Measurements from ENCODE around the gene COX7A1. TPM values are rescaled to one million over a fixed set of nuclear protein-coding genes. Genes with fewer than 3 reads are reported as not detected.

The COX7A1 gene
- total and polyA plus RNA-seq, 7 donors = 571 to 1,741 (median 1,453) TPM

DNA sequence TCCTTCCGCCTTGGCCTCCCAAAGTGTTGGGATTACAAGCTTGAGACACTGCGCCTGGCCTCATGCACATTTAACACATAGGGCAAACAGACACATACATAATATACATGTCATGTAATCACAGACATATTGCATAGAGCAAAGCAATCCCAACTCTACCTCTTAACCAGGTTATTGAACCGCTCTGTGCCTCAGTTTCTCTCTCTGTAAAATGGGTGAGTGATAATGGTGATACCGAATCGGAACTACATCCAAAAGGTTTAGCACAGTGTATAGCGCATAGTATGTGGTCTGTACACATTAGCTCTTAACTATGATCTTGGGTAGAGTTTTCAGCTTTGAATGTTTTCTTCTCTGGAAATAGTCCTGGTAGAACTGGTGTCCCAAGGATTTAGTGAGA is 7.6 kb downstream of the COX7A1 start:
- H3K36me3 ChIP-seq (ENCODE audit: insufficient read depth in 1 of 2, low read depth in 1 of 2) = peaks cover 7 to 80% of the 10 kb centered on the region in 2 donors

GRCh38 chr19:36142496-36142895 is 9.8 kb downstream of the COX7A1 start:
- no peak for TF ChIP-seq CTCF (IDR thresholded peaks at IDR 0.05)
- no peak for ATAC-seq
- H3K27ac ChIP-seq = no peak overlapping the region
- intact Hi-C loops (cut with DNase I) = no loop called here
- H3K36me3 ChIP-seq (ENCODE audit: insufficient read depth in 1 of 2, low read depth in 1 of 2) = peaks cover 5 to 59% of the 10 kb centered on the region in 2 donors
- no peaks in the 10 kb centered on the region for H3K9me3 ChIP-seq
- H3K4me1 ChIP-seq = peaks cover 7% of the 10 kb centered on the region
- H3K4me3 ChIP-seq = no peak overlapping the region
- DNase-seq = no peak
- 79 to 88% (median 85%) methylated on average over 9 of the region's 9 CpGs for WGBS, 3 donors
- H3K27me3 ChIP-seq (ENCODE audit: insufficient read depth in 3 of 3, low read length in 2 of 3) = no peaks in the 10 kb centered on the region

More for the DNA sequence above, 7.6 kb downstream of the COX7A1 start:
- no peak overlapping the region for H3K27ac ChIP-seq
- 97 to 98% (median 97%) methylated on average over 6 of the region's 6 CpGs for WGBS, 3 donors
- intact Hi-C loops (cut with DNase I) = no loop called here
- no peaks in the 10 kb centered on the region for H3K9me3 ChIP-seq
- no peak for TF ChIP-seq CTCF (IDR thresholded peaks at IDR 0.05)
- no peak overlapping the region for H3K4me3 ChIP-seq
- H3K27me3 ChIP-seq (ENCODE audit: insufficient read depth in 3 of 3, low read length in 2 of 3) = no peaks in the 10 kb centered on the region
- no peak for DNase-seq
- no peak for ATAC-seq
- H3K4me1 ChIP-seq = peaks cover 7% of the 10 kb centered on the region

DNA sequence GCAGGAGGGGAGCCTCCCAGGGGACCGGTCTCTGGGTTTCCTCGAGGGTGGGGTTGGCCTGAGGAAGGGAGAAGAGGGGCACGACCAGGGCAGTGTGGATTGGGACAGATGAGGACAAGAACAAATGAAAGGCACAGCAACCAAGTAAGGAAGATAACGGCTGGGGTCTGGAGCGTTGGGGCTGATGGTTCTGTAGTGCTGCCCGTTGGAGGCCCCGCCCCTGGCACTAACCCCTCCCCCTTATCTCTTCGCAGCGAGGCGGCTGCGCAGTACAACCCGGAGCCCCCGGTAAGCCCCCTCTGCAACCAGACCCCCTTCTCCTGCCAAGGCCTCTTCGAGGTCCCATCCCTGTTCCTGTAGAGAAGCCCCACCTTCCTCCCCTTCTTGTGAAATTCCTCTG is 10.2 kb downstream of the COX7A1 start:
- no peak for DNase-seq
- Histone ChIP-seq H3K9me3 (no peaks in the 10 kb centered on the region), H3K4me1 (peaks cover 7% of the 10 kb centered on the region), H3K36me3 (ENCODE audit: insufficient read depth in 1 of 2, low read depth in 1 of 2) (peaks cover 5 to 54% of the 10 kb centered on the region in 2 donors), H3K27ac (peak overlapping the region; percentile 94), H3K27me3 (ENCODE audit: insufficient read depth in 3 of 3, low read length in 2 of 3) (no peaks in the 10 kb centered on the region), H3K4me3 (peak overlapping the region; percentile 80)
- TF ChIP-seq CTCF (IDR thresholded peaks at IDR 0.05) = no peak
- WGBS, 3 donors = 93 to 97% (median 94%) methylated on average over 7 to 14 of the region's 14 CpGs
- intact Hi-C loops (cut with DNase I) = no loop called here
- ATAC-seq = no peak

- Histone ChIP-seq H3K4me1 (peaks cover 11% of the 10 kb centered on the region), H3K27me3 (ENCODE audit: insufficient read depth in 3 of 3, low read length in 2 of 3) (no peaks in the 10 kb centered on the region), H3K27ac (peak overlapping the region; percentile 94), H3K36me3 (ENCODE audit: insufficient read depth in 1 of 2, low read depth in 1 of 2) (peaks cover under 1 to 46% of the 10 kb centered on the region in 2 donors), H3K9me3 (no peaks in the 10 kb centered on the region), H3K4me3 (peak overlapping the region; percentile 80)
- WGBS, 3 donors = 21 to 27% (median 24%) methylated on average over 30 to 42 of the region's 42 CpGs
- no peak for TF ChIP-seq CTCF (IDR thresholded peaks at IDR 0.05)
- ATAC-seq (peak; percentile 72 to 78 (median 76)), DNase-seq (peak; percentile 86 to 93)
- intact Hi-C loops (cut with DNase I) = no loop called here
Measured at GRCh38 chr19:36141039-36141927, 11.0 kb downstream of the COX7A1 start.
